ENCODE results near the gene KDM3A. TPM values are rescaled to one million over a fixed set of nuclear protein-coding genes. Genes with fewer than 3 reads are reported as not detected.
A peak's percentile ranks its signal among the peaks of the same experiment; 100 is the strongest.

The KDM3A gene
- total RNA-seq, 1 donor from 2014 or later, result 27.2 TPM

DNA sequence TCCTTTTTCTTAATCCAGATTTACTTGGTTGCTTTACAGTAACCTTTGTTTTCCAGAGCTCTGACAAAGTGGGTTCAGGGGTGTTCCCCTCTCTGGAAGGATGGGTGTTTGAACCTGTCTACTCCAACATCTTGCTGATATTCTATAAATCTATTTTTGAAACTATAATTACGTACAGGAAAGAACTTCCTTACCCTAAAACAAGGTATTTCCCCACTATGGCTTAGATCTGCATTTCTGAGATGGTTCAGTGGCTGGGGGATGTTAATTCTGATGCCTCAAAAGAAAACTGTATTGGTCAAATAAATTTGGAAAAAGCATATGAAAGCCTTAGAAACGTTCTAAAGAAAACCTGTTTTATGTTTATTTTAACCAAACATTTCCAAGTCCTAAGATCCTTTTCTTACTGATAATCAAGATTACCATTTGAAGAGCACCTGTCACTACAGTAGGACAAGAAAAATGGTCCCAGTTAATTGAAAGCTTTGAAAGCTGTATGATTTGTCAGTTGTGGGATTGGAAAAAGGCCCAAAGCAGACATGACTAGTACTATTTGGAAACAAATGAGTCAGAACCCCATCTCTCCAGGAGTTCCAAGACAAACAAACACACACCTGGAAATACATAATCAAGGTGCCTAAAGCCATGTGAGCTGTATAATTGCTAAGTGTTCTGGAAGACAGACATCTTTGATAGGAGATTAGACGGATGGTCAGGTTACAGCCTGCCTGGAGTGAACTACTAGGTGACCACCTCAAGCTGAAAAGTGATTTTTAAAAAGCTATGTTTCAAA is 57.5 kb downstream of the KDM3A start:
- intact Hi-C loops (cut with DNase I), result no loop called here
- no peak for DNase-seq
- no peak for ATAC-seq (ENCODE audit: poor library complexity)

DNA sequence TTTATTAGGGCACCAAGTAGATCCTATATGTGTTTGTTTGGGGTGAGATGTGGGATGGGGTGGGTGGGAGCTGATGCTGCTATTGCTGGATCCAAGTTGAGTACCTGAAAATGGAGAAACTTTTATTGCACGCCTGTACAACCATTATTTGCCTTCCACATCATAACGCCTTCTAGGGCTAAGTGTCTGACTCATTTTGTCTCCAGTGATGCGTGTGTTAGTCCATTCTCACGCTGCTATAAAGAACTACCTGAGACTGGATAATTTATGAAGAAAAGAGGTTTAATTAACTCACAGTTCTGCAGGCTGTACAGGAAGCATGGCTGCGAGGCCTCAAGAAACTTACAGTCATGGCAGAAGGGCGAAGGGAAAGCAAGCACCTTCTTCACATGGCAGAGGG is 58.2 kb downstream of the KDM3A start:
- intact Hi-C loops (cut with DNase I), result no loop called here
- DNase-seq, result no peak
- ATAC-seq (ENCODE audit: poor library complexity), result no peak

DNA sequence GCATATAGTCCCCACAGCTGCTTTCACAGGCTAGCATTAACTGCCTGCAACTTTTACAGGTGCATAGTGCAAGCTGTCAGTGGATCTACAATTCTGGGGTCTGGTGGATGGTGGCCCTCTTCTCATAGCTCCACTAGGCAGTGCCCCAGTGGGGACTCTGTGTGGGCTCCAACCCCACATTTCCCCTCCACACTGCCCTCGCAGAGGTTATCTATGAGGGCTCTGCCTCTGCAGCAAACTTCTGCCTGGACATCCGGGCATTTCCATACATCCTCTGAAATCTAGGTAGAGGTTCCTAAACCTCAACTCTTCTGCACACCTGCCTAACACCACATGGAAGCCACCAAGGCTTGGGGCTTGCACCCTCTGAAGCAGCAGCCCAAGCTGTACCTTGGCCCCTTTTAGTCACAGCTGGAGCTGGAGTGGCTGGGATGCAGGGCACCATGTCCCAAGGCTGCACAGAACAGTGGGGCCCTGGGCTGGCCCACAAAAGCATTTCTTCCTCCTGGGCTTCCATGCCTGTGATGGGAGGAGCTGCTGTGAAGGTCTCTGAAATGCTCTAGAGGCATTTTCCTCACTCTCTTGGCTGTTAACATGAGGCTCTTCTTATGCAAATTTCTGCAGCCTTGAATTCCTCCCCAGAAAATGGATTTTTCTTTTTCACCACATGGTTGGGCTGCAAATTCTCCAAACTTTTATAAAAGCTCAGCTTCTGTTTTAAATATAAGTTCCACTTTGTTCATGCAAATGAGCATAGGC is 59.3 kb downstream of the KDM3A start:
- ATAC-seq (ENCODE audit: poor library complexity) (no peak), DNase-seq (no peak)
- intact Hi-C loops (cut with DNase I), result no loop called here

DNA sequence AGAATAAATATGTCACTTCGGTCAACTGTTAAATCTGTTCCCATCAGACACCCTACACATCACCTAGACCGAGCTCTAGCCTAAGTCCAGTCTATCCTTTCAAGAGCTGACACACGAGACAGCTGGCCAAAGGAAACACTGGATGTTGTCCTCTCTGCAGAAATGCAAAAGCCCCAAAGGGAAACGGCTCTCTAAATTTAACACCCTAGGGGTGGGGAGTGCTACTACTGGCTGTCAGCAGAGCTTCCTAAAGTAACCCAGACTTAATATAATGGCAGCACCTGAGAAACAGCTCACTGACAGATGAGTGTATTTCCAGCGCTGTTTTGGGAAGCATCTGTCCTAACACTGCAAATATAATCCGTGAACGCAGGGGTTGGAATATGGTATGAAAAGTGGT is 66.4 kb downstream of the KDM3A start:
- intact Hi-C loops (cut with DNase I), result no loop called here
- DNase-seq (no peak), ATAC-seq (ENCODE audit: poor library complexity) (peak; percentile 64)

DNA sequence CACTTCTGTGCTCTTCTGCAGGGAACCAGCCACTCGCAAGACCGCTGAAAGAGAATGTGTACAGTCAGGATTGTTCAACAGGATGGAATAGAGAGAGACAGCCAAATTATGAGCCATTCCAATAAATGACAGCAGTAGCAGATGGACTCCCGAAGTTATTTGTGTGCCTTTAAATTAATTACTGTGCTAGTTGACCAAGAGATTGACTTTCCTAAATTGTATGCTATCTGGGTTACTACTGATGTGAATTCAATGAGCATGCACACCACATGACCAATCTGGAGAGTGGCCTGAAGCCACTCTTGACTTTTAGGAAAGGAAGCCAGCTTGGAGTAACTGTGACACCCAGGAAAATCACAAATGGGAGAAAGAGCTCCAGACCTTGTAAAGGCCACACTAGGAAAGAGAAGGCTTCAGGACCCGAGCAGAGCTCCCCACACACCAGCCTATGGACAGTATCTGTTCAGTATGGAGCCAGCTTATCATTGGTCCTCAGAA is 69.3 kb downstream of the KDM3A start:
- DNase-seq (no peak), ATAC-seq (ENCODE audit: poor library complexity) (peak; percentile 29)
- intact Hi-C loops (cut with DNase I), result no loop called here

DNA sequence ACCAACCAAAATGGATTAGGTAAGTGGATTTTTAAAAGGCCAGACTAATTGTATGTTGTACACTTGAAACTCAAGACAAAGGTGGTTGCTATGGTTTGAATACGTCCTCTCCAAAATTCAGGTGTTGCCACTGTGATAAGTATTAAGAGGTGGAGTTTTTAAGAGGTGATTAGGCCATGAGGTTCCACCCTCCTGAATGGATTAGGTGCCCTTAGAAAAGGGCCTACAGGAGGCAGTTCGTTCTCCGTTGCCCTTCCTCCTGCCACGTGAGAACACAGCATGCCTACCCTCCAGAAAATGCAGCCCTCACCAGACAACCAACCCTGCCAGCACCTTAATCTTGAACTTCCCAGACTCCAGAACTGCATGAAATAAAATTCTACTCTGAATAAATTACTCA is 70.9 kb downstream of the KDM3A start:
- intact Hi-C loops (cut with DNase I), result no loop called here
- DNase-seq (no peak), ATAC-seq (ENCODE audit: poor library complexity) (no peak)

DNA sequence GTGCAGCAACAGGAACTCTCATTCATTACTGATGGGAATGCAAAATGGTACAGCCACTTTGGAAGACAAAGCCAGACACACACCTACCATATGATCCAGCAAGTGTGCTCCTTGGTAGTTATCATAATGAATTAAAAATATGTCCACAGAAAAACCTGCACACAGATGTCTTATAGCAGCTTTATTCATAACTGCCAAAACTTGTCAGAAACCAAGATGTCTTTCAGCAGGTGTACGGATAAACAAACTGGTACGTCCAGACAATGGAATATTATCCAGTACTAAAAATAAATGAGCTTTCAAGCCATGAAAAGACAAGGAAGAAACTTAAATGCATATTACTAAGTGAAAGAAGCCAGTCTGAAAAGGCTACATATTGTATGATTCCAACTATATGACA is 71.7 kb downstream of the KDM3A start:
- no peak for DNase-seq
- ATAC-seq (ENCODE audit: poor library complexity), result no peak
- intact Hi-C loops (cut with DNase I), result no loop called here

DNA sequence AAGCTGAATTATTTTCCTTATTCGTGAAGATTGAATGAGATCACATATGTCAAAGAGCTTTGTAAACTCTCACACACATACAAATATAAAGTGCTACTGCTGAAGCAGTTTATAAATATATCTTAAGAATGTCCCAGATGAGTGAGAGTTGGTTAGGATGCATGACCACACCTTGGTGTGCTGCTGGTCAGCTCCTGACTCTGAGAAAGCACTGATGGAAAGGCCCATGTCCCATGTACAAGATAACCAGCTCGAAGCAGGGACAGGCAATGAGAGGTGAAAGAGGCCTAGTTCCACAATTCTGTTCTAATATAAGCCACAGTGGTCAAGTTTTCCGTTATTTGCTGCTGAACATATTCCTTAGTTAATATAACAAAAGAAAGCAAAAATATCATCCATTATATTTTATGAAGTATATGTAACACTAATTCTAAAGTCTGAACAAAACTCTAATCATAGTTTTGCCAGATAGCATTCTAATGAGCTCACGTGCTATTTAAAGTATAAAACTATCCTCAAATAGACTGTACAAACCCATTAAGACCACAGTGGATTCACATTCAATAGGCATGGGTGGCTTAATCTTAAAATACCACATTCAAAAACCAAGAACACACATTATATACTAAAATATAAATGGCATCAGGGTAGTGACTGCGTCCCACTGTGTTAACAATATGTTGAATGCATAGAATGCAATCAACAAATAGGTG is 72.9 kb downstream of the KDM3A start:
- intact Hi-C loops (cut with DNase I), result no loop called here
- DNase-seq, result no peak
- no peak for ATAC-seq (ENCODE audit: poor library complexity)

DNA sequence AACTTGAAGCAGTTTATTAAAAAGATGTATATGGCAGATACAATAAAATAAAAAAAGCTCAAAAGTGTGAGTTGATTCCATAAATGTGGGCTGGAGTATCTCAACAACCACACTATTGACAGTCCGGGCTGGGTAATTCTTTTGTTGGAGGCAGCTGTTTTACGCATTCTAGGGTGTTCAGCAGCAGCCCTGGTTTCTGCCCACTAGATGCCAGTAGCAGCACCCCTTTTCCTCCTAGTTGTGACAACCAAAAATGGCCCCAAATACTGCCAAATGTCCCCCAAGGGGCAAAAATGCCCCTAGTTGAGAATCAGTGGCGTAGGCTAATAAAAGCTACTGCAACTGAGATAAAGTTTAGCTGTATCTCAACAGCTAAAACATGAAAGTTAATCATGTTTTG is 77.3 kb downstream of the KDM3A start:
- intact Hi-C loops (cut with DNase I), result no loop called here
- ATAC-seq (ENCODE audit: poor library complexity) (peak; percentile 78), DNase-seq (no peak)

DNA sequence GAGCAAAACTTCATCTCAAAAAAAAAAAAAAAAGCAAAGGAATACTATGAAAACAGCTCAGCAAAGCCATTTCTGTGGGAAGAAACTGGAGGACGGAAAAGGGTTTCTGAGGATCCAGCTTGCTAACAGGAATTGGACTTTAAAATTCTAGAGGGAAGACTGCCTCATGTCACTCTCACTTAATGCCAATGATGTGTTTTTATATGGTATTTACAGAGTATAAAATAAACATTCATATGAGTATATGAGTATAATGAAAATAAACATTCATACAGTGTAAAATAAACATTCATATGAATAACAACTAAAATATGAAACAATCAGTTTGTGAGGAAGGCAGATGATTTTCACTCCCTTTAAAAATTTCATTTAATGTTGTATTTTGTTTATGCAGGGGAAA is 78.2 kb downstream of the KDM3A start:
- ATAC-seq (ENCODE audit: poor library complexity) (no peak), DNase-seq (no peak)
- intact Hi-C loops (cut with DNase I), result no loop called here

DNA sequence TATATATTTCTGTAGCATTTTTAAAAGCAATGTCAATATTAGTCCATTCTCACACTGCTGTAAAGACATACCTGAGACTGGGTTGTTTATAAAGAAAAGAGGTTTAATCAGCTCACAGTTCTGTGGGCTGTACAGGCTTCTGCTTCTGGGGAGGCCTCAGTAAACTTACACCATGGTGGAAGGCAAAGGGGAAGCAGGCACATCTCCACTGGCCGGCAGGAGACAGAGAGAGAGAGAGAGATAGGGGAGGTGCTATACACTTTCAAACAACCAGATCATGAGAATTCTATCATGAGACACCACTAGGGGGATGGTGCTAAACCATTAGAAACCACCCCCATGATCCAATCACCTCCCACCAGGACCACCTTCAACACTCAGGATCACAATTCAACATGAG is 79.0 kb downstream of the KDM3A start:
- ATAC-seq (ENCODE audit: poor library complexity), result no peak
- intact Hi-C loops (cut with DNase I), result no loop called here
- no peak for DNase-seq

DNA sequence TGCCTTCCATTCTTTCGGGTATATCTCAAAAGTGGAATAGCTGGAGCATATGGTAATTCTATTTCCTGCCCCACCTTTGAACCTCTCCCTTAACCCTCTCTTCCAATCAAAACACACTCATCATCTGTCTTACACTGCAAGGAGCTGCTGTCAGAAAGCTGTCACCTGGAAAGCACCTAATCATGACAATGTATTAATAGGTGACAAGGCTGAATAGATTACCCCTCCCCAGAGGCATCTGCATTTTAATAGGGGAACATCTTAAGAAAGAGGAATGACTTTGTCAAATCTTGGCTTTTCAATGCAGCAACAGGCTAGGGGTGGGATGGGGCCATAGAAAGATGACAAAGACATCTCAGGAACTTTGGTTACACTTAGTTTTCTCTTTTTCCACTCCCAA is 80.8 kb downstream of the KDM3A start:
- no peak for ATAC-seq (ENCODE audit: poor library complexity)
- DNase-seq, result no peak
- intact Hi-C loops (cut with DNase I), result no loop called here

DNA sequence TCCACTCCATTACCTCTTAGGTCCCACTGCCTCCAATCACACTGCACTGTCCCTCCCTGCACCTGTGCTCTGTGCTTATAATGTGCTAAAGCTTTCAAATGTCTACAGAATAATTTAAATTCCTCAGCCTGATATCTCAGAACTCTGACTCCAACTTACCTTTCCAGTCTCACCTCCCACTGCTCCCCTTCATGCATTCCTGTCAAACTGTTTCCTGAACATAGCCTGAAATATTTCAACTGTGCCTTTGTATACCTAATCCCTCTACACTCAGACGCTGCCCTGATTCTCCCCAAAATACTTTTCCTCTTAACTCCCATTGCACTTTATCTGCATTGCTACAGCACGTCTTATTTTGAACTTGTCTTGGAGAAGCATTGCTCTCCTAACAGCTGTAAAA is 81.5 kb downstream of the KDM3A start:
- intact Hi-C loops (cut with DNase I), result no loop called here
- no peak for ATAC-seq (ENCODE audit: poor library complexity)
- DNase-seq, result no peak

DNA sequence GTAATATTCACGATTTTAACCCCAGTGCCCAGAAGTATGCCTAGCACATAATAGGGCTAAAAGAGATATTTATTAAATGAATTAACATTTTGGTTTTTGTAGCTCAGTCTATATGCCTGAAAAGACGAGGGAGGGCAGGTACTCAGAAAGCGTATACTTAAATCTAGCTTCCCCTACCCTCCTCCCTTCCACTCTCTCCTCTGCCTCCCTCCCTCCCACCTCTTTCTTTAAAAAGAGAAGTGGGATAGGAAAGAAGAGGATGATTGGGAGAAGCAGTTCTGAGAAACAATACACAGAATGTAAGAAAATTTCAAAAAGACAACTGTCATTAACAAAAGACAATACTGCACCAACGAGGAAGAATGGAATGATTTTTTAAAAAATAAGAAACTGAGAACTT is 82.3 kb downstream of the KDM3A start:
- ATAC-seq (ENCODE audit: poor library complexity) (no peak), DNase-seq (no peak)
- intact Hi-C loops (cut with DNase I), result no loop called here

DNA sequence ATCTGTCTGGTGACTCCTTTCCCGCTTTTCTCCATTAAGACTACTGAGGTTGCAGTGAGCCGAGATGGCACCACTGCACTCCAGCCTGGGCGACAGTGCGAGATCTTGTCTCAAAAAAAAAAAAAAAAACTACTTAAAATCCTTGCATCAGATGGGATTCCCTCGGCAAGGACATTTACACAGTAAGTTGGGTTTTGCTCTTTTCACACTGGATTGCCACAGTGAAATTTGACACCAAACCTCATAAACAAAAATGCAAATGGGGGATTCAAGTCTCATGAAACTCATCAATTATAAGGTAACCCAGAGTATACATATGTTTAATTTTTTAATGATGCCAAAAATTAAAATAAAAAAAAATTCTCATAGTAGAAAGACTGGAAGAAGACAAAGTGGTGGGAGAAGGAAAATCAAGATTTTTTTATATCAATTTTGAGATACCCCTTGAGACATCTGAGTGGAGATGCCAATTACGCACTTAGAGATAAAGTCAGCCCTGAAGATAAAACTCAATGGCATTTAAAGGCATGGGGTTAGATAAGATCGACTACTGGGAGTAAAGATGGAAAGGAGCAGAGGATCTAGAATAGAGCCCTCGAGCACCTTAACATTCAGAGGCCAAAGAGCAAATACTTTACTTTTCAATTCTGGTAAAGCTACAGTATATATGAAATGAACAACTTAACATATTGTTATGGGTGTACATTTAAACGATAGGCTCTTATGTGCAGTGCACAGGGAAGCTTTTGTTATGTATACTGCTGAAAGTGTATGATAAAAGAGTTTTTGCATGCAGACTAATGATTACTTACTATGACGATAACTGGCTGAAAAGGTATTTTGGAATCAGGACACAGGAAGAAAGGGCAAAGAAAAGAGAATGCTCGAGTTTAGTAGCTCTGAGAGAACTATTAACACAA is 84.5 kb downstream of the KDM3A start:
- intact Hi-C loops (cut with DNase I), result no loop called here
- DNase-seq (no peak), ATAC-seq (ENCODE audit: poor library complexity) (no peak)

DNA sequence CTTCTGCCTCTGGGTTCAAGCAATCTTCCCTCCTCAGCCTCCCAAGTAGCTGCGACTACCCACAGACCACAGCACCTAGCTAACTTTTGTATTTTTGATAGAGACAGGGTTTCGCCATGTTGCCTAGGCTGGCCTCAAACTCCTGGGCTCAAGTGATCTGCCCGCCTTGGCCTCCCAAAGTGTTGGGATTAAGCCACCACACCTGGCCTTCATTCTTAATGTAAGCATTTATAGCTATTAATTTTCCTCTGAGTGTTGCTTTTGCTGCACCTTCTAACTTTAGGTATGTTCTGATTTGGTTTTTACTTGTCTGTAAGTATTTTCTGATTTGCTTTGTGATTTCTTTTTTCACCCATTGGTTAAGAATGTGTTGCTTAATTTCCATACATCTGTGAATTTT is 92.4 kb downstream of the KDM3A start:
- DNase-seq, result no peak
- intact Hi-C loops (cut with DNase I), result no loop called here
- ATAC-seq (ENCODE audit: poor library complexity), result no peak

DNA sequence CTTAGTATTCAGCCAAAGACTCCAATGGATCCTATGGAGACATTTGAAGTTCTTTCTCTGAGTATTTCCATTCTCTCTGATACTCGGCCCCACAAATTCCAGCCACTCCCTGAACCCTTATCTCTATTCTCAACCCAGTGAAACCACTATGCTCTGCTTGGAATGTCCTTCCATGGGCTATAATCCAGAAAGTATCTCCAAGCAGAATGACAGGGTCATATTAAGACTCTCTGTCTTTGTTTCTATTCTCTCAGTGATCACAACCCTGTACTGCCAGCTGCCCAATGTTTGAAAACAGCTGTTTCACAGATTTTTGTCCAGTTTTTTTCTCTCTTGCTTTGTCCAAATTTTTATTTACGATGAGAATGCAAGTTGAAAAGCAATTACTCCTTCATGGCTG is 100.2 kb downstream of the KDM3A start:
- ATAC-seq (ENCODE audit: poor library complexity) (peak; percentile 63), DNase-seq (no peak)
- intact Hi-C loops (cut with DNase I), result no loop called here
